ENCODE measurements around the gene SPINDOC. TPM values are rescaled to one million over a fixed set of nuclear protein-coding genes. Genes with fewer than 3 reads are reported as not detected.

The SPINDOC gene
- total and polyA plus RNA-seq, 9 donors: 12.1 to 32.9 (median 24.4) TPM

GRCh38 chr11:63829823-63830489, 16.7 kb downstream of the SPINDOC start:
- Histone ChIP-seq H3K27ac (ENCODE audit: low read length) (no peak overlapping the region), H3K27me3 (ENCODE audit: control insufficient read depth, insufficient read depth, low read length) (no peaks in the 10 kb centered on the region), H3K4me1 (ENCODE audit: control insufficient read depth, insufficient read depth, low read length) (no peaks in the 10 kb centered on the region), H3K9me3 (replicated peaks; ENCODE audit: control insufficient read depth, low read depth, low read length) (no peaks in the 10 kb centered on the region), H3K36me3 (ENCODE audit: control insufficient read depth, insufficient read depth, low read length) (peaks cover 25% of the 10 kb centered on the region), H3K4me3 (ENCODE audit: low read length) (no peak overlapping the region)
- DNase-seq: no peak
- WGBS (ENCODE audit: insufficient coverage): 63% methylated on average over 6 of the region's 8 CpGs

- Histone ChIP-seq H3K4me1 (ENCODE audit: control insufficient read depth, insufficient read depth, low read length) (no peaks in the 10 kb centered on the region), H3K27ac (ENCODE audit: low read length) (no peak overlapping the region), H3K27me3 (ENCODE audit: control insufficient read depth, insufficient read depth, low read length) (no peaks in the 10 kb centered on the region), H3K9me3 (replicated peaks; ENCODE audit: control insufficient read depth, low read depth, low read length) (no peaks in the 10 kb centered on the region), H3K36me3 (ENCODE audit: control insufficient read depth, insufficient read depth, low read length) (peaks cover 19% of the 10 kb centered on the region), H3K4me3 (ENCODE audit: low read length) (no peak overlapping the region)
- no peak for DNase-seq
- WGBS (ENCODE audit: insufficient coverage): 80% methylated on average over 1 of the region's 7 CpGs
Measured at GRCh38 chr11:63831326-63831725, 18.1 kb downstream of the SPINDOC start.

GRCh38 chr11:63832336-63832735, 19.1 kb downstream of the SPINDOC start:
- Histone ChIP-seq H3K27ac (ENCODE audit: low read length) (no peak overlapping the region), H3K9me3 (replicated peaks; ENCODE audit: control insufficient read depth, low read depth, low read length) (no peaks in the 10 kb centered on the region), H3K27me3 (ENCODE audit: control insufficient read depth, insufficient read depth, low read length) (no peaks in the 10 kb centered on the region), H3K36me3 (ENCODE audit: control insufficient read depth, insufficient read depth, low read length) (peaks cover 9% of the 10 kb centered on the region), H3K4me3 (ENCODE audit: low read length) (no peak overlapping the region), H3K4me1 (ENCODE audit: control insufficient read depth, insufficient read depth, low read length) (peaks cover 1% of the 10 kb centered on the region)
- no CpG with 5 or more reads among the region's 2 CpGs for WGBS (ENCODE audit: insufficient coverage)
- no peak for DNase-seq

- 100% methylated on average over 1 of the region's 2 CpGs for WGBS (ENCODE audit: insufficient coverage)
- H3K27ac ChIP-seq (ENCODE audit: low read length): no peak overlapping the region
- H3K4me3 ChIP-seq (ENCODE audit: low read length): no peak overlapping the region
- peaks cover 5% of the 10 kb centered on the region for H3K36me3 ChIP-seq (ENCODE audit: control insufficient read depth, insufficient read depth, low read length)
- H3K9me3 ChIP-seq (replicated peaks; ENCODE audit: control insufficient read depth, low read depth, low read length): no peaks in the 10 kb centered on the region
- DNase-seq: no peak
- no peaks in the 10 kb centered on the region for H3K27me3 ChIP-seq (ENCODE audit: control insufficient read depth, insufficient read depth, low read length)
- H3K4me1 ChIP-seq (ENCODE audit: control insufficient read depth, insufficient read depth, low read length): peaks cover 8% of the 10 kb centered on the region
Measured at GRCh38 chr11:63833048-63833447, 19.8 kb downstream of the SPINDOC start.

GRCh38 chr11:63834535-63835157, 21.4 kb downstream of the SPINDOC start:
- H3K4me3 ChIP-seq (ENCODE audit: low read length): no peak overlapping the region
- DNase-seq: no peak
- no peak overlapping the region for H3K27ac ChIP-seq (ENCODE audit: low read length)
- WGBS (ENCODE audit: insufficient coverage): 62% methylated on average over 3 of the region's 12 CpGs
- no peaks in the 10 kb centered on the region for H3K36me3 ChIP-seq (ENCODE audit: control insufficient read depth, insufficient read depth, low read length)
- H3K4me1 ChIP-seq (ENCODE audit: control insufficient read depth, insufficient read depth, low read length): peaks cover 13% of the 10 kb centered on the region
- no peaks in the 10 kb centered on the region for H3K9me3 ChIP-seq (replicated peaks; ENCODE audit: control insufficient read depth, low read depth, low read length)
- no peaks in the 10 kb centered on the region for H3K27me3 ChIP-seq (ENCODE audit: control insufficient read depth, insufficient read depth, low read length)

- no peaks in the 10 kb centered on the region for H3K27me3 ChIP-seq (ENCODE audit: control insufficient read depth, insufficient read depth, low read length)
- DNase-seq: no peak
- H3K9me3 ChIP-seq (replicated peaks; ENCODE audit: control insufficient read depth, low read depth, low read length): no peaks in the 10 kb centered on the region
- H3K4me3 ChIP-seq (ENCODE audit: low read length): no peak overlapping the region
- peaks cover 18% of the 10 kb centered on the region for H3K4me1 ChIP-seq (ENCODE audit: control insufficient read depth, insufficient read depth, low read length)
- no peak overlapping the region for H3K27ac ChIP-seq (ENCODE audit: low read length)
- WGBS (ENCODE audit: insufficient coverage): 48% methylated on average over 6 of the region's 6 CpGs
- no peaks in the 10 kb centered on the region for H3K36me3 ChIP-seq (ENCODE audit: control insufficient read depth, insufficient read depth, low read length)
Measured at GRCh38 chr11:63835158-63835545, 21.9 kb downstream of the SPINDOC start.

GRCh38 chr11:63837027-63837688, 23.9 kb downstream of the SPINDOC start:
- peak; percentile 86 for DNase-seq
- WGBS (ENCODE audit: insufficient coverage): 71% methylated on average over 1 of the region's 5 CpGs
- Histone ChIP-seq H3K9me3 (replicated peaks; ENCODE audit: control insufficient read depth, low read depth, low read length) (no peaks in the 10 kb centered on the region), H3K4me3 (ENCODE audit: low read length) (no peak overlapping the region), H3K36me3 (ENCODE audit: control insufficient read depth, insufficient read depth, low read length) (peaks cover 4% of the 10 kb centered on the region), H3K27ac (ENCODE audit: low read length) (no peak overlapping the region), H3K27me3 (ENCODE audit: control insufficient read depth, insufficient read depth, low read length) (no peaks in the 10 kb centered on the region), H3K4me1 (ENCODE audit: control insufficient read depth, insufficient read depth, low read length) (peaks cover 32% of the 10 kb centered on the region)

- 54% methylated on average over 4 of the region's 5 CpGs for WGBS (ENCODE audit: insufficient coverage)
- H3K27me3 ChIP-seq (ENCODE audit: control insufficient read depth, insufficient read depth, low read length): no peaks in the 10 kb centered on the region
- H3K4me1 ChIP-seq (ENCODE audit: control insufficient read depth, insufficient read depth, low read length): peaks cover 32% of the 10 kb centered on the region
- peaks cover 7% of the 10 kb centered on the region for H3K36me3 ChIP-seq (ENCODE audit: control insufficient read depth, insufficient read depth, low read length)
- no peak overlapping the region for H3K4me3 ChIP-seq (ENCODE audit: low read length)
- DNase-seq: peak; percentile 50
- no peak overlapping the region for H3K27ac ChIP-seq (ENCODE audit: low read length)
- H3K9me3 ChIP-seq (replicated peaks; ENCODE audit: control insufficient read depth, low read depth, low read length): no peaks in the 10 kb centered on the region
Measured at GRCh38 chr11:63837739-63838138, 24.5 kb downstream of the SPINDOC start.

GRCh38 chr11:63838150-63838677, 25.0 kb downstream of the SPINDOC start:
- Histone ChIP-seq H3K4me1 (ENCODE audit: control insufficient read depth, insufficient read depth, low read length) (peaks cover 35% of the 10 kb centered on the region), H3K36me3 (ENCODE audit: control insufficient read depth, insufficient read depth, low read length) (peaks cover 11% of the 10 kb centered on the region), H3K4me3 (ENCODE audit: low read length) (peak overlapping the region; percentile 23), H3K27me3 (ENCODE audit: control insufficient read depth, insufficient read depth, low read length) (no peaks in the 10 kb centered on the region), H3K27ac (ENCODE audit: low read length) (peak overlapping the region; percentile 62), H3K9me3 (replicated peaks; ENCODE audit: control insufficient read depth, low read depth, low read length) (no peaks in the 10 kb centered on the region)
- no peak for DNase-seq
- WGBS (ENCODE audit: insufficient coverage): 37% methylated on average over 18 of the region's 18 CpGs
